CD4-positive, alpha-beta T cell treated with Interferon gamma for 1 hour (primary cell): ENCODE data around the gene TSR3.
"Not testable (repeated sequence)": the region's sequence is repeated elsewhere in the genome, so short reads cannot be mapped to it uniquely, and the experiment has no call there.

ENCODE experiments used
- DNase-seq: peaks from one replicate; pipeline ENCODE4 v3.0.0-alpha.2; 2020

Gene TSR3

GRCh38 chr16:1335996-1336395 is 15.7 kb downstream of the TSR3 start:
- DNase-seq: no peak

GRCh38 chr16:1335211-1335971 is 16.3 kb downstream of the TSR3 start:
- no peak for DNase-seq

- DNase-seq: no peak
These were observed 16.9 kb downstream of the TSR3 start for GRCh38 chr16:1334739-1335138.

GRCh38 chr16:1333854-1334700 is 17.6 kb downstream of the TSR3 start:
- DNase-seq: no peak

GRCh38 chr16:1333149-1333812 is 18.4 kb downstream of the TSR3 start, which contains the start of gene BAIAP3:
TSS of gene BAIAP3 (plus strand) at chr16:1333645. CDS start at chr16:1338550, 4,905 bp downstream.
- DNase-seq: peak; percentile 45

GRCh38 chr16:1332618-1333148 is 19.0 kb downstream of the TSR3 start:
- DNase-seq: no peak

GRCh38 chr16:1331712-1332617 is 19.7 kb downstream of the TSR3 start:
- DNase-seq: peak; percentile 91

GRCh38 chr16:1330931-1331711 is 20.6 kb downstream of the TSR3 start:
- no peak for DNase-seq

- no peak for DNase-seq
These were observed 21.3 kb downstream of the TSR3 start for GRCh38 chr16:1330260-1330914.

- DNase-seq: not testable (repeated sequence)
These were observed 22.7 kb downstream of the TSR3 start for GRCh38 chr16:1328961-1329360.

- DNase-seq: not testable (repeated sequence)
These were observed 23.5 kb downstream of the TSR3 start for GRCh38 chr16:1328136-1328535.

GRCh38 chr16:1327619-1327947 is 24.1 kb downstream of the TSR3 start:
- DNase-seq: no peak

GRCh38 chr16:1326946-1327618 is 24.6 kb downstream of the TSR3 start:
- DNase-seq: no peak

GRCh38 chr16:1326391-1326790 is 25.3 kb downstream of the TSR3 start:
- no peak for DNase-seq

- DNase-seq: no peak
These were observed 25.9 kb downstream of the TSR3 start for GRCh38 chr16:1325673-1326371.

GRCh38 chr16:1325261-1325660 is 26.4 kb downstream of the TSR3 start:
- DNase-seq: no peak

GRCh38 chr16:1324286-1324826 is 27.3 kb downstream of the TSR3 start:
- DNase-seq: no peak

- no peak for DNase-seq
These were observed 28.1 kb downstream of the TSR3 start for GRCh38 chr16:1323296-1324239.
